Measurements from ENCODE around the gene DNMT3L.

DNA sequence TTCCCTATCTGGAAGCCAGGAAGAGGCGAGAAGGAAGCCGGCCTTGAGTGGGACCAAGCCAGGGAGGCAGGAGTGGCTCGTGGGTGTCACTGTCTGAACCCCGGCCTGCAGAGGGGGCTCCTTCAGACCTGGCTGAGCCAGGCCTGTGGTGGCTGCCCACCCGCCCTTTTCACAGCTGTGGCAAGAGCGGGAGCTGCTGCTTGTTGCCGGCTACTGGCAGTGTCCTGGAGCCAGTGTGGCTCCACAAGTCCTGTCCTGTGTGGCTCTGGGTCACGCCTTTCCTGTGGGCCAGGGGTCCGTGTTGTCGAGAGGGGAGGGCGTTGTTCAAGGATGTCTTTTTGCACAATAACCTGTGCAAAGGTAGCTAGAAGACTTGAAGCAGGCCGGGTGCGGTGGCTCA, 39.4 kb upstream of the DNMT3L start:
- TF ChIP-seq, protein P1, sequence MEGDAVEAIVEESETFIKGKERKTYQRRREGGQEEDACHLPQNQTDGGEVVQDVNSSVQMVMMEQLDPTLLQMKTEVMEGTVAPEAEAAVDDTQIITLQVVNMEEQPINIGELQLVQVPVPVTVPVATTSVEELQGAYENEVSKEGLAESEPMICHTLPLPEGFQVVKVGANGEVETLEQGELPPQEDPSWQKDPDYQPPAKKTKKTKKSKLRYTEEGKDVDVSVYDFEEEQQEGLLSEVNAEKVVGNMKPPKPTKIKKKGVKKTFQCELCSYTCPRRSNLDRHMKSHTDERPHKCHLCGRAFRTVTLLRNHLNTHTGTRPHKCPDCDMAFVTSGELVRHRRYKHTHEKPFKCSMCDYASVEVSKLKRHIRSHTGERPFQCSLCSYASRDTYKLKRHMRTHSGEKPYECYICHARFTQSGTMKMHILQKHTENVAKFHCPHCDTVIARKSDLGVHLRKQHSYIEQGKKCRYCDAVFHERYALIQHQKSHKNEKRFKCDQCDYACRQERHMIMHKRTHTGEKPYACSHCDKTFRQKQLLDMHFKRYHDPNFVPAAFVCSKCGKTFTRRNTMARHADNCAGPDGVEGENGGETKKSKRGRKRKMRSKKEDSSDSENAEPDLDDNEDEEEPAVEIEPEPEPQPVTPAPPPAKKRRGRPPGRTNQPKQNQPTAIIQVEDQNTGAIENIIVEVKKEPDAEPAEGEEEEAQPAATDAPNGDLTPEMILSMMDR (IDR thresholded peaks at IDR 0.05): no peak
- no peak for TF ChIP-seq POLR2AphosphoS5 (IDR thresholded peaks at IDR 0.05)
